NCI-H1694 treated with DMSO at 0.1 percent for 48 hours (cell line): Measurements from ENCODE around the gene ADGRV1.
"Not testable (repeated sequence)": the region's sequence is repeated elsewhere in the genome, so short reads cannot be mapped to it uniquely, and the experiment has no call there.

Experiments
- DNase-seq: peaks from one replicate; lab custom pipeline; 2025; lab: John Stamatoyannopoulos, UW

The ADGRV1 gene

GRCh38 chr5:91006713-91007112, 448.1 kb downstream of the ADGRV1 start:
- DNase-seq, result no peak

DNA sequence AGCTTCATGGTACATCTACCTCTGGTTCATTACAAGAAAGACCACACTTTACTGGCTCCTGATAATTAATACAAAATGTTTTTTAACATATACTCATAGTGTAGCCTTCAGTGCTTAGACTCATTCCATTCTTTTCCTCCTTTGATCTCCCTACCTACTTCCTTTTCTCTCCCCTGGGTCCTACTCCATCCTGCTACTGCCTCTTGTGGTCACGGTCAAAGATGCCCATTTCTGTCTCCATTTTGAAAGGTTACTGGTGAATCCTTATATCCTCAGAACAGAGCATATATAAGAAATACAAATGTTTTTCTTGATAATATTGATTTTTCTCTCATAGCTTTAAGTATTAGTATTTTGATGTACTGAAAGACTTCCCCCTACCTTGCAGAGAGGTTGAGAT, 448.7 kb downstream of the ADGRV1 start:
- DNase-seq, result no peak

- no peak for DNase-seq
Measured at GRCh38 chr5:91007780-91008402, 449.3 kb downstream of the ADGRV1 start.

DNA sequence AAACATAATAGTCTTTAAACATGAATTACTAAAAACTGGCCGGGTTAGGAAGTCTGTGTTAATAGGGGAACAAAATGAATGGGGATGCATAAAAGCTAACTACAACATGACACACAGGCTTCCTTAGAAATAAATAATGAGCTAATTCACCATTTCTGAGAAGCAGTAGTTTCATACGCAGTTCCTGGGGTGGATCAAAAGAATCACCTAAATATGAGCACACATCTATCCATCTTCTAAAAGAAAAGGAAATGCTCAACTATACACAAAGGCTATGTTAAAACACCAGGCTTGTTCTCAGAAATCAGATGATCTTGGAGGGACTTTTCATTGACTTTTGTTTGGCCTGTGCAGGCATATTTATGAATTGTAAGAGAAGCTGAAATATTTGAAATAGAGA, 451.5 kb downstream of the ADGRV1 start:
- no peak for DNase-seq

- no peak for DNase-seq
Measured at GRCh38 chr5:91011029-91011428, 452.4 kb downstream of the ADGRV1 start.

- not testable (repeated sequence) for DNase-seq
Measured at GRCh38 chr5:91012867-91013266, 454.3 kb downstream of the ADGRV1 start.

DNA sequence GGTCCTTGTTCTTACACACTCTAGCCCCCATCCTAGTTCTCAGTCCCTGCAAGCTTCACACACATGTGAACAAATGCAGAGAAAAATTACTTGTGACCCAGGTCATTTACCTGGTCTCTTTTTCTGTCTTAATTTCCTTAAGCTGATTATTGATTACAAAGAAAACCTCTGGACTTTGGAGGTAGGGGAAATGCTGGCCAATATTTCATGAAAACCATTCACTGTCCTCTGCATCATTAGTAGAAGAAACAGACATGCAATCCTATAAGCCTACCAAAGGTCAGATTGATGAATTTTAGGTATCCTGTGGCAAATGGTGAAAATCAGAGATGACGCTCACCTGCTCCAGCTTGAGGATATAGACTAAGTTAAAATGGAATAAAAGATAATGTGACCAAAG, 457.7 kb downstream of the ADGRV1 start:
- no peak for DNase-seq

GRCh38 chr5:91016954-91017700, 458.5 kb downstream of the ADGRV1 start:
- DNase-seq, result no peak

DNA sequence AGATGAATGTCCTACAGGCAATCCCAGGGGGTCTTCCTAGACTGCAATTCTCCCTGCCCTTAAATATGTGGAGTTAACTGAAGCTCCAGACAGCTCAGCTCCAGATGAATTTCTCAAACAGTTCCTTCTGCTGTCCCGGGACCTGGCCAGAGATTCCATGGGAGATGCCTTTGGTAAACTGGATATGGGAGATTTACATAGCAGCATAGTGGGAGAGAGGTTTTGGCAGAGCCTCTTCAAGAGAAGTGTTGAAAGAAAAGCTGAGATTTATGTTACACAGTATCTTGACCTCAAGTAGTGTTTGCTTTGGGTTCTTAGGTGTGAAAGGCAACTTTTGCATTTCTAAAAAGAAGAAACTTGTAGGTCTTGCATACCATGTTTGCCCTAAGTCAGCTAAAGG, 459.6 kb downstream of the ADGRV1 start:
- no peak for DNase-seq

DNA sequence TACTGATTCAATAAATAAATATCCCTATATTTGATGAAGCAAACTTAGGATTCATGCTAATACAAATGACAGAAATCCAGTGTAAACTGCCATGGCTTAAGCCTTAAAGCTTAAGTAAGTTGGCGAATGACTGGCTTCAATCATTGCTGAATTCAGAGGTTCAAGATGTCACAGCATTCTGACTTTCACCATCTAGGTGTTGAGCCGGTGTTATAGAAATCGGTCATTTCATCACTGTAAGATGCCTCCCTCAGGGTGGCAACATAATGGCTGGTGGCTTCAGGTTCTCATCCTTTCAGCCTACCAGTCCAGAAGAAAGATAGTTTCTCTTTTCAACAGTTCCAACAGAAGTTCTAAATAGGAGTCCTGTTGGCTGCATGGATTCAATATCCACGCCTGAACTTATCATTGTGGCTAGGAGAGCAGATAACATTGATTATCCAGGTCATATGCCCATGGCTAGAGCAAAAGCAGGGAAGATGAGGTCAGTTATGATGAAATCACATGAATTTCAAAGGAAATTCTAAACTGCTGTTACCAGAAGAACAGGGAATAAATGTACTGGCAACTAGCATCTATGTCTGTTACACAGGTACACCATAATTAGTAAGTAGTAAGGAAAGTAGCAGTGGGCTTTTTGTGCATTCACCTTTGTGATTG, 460.2 kb downstream of the ADGRV1 start:
- no peak for DNase-seq

DNA sequence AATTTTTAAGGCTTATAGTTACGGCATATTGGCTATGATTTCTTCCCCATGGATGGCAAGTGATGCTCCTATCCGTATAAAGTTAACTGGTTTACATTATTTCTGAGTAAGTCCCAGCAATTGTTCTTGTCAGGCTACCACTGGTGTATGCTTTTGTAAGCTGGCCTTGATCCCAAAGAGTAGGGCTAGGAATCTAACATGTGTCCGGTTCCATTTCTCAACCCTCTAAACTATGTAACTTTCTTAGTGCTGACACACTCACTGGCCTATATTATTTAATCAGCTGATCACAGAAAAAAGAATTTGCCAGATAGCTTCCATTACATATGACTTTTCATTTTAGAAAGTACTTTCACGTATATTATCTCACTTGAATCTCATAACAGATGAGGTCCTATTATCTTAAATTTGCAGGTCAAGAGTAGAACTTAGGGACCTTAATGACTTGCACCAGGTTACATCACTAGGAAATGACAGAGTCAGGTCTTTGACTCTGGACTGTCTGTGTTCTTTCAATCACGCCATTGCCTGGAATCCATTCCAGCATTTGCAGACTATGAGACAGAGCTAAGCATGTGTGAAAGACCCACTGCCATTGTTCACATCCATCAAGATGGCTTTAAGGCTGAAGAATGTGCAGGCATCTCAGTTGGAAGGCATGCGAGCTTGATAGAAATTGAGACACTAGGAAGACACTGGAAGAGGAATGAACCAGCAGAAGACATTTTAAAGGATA, 461.6 kb downstream of the ADGRV1 start:
- no peak for DNase-seq

GRCh38 chr5:91022518-91022917, 463.9 kb downstream of the ADGRV1 start:
- no peak for DNase-seq

- no peak for DNase-seq
Measured at GRCh38 chr5:91024206-91024605, 465.6 kb downstream of the ADGRV1 start.

DNA sequence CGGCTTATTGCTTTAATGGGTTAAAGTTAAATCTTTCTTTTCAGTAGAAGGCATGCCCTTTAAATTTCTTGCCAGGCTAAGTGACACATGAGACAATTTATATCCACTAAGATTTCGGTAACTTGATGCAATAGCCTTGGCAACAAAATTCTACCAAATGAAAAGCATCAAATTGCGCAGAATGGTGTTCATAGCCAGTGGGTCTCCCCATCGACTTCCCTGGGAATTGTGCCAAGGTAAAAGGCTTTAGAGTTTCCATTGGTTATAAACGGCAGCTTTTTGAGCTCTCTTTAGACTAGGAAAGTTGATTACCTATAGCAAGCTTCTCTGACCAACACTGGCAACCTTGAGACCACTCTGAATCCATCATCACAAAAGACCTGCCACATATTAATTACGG, 466.1 kb downstream of the ADGRV1 start:
- DNase-seq, result no peak

DNA sequence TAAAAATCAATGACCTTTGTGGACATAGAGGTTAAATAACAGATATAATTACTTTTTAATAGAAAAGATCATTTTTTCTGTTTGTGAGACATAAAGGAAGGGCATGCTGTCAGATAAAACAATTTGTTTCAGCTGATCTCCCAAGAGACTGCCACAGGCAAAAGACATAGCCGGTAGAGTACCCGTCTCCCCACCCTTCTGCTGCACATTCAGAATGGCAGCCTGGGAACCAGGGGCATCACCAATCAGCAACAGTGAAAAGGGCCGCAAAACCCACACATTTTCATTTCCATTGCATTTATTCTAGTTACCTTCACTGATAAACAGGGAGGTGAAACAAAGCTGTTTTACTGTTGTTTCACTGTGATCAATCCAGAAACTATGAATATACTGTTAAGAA, 466.9 kb downstream of the ADGRV1 start:
- DNase-seq, result no peak

- no peak for DNase-seq
Measured at GRCh38 chr5:91025956-91026355, 467.4 kb downstream of the ADGRV1 start.

DNA sequence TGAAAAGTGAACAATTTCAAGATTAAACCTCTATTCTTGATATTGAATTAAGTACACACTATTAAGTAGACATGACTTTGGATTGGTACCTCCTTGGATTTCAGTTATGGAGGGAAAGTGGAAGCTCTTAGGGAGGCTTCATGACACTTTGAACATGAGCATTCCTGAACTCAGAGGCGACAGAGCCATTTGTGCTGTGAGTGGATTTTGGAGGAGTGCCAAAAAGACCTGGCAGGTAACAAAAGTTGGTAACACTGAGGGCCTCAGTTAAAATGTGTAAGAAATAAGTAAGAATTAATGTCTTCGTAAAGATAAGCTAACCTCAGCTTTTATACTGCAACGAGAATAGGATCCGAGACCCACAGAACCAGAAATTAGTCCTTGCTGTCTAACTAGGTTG, 467.9 kb downstream of the ADGRV1 start:
- DNase-seq, result no peak

DNA sequence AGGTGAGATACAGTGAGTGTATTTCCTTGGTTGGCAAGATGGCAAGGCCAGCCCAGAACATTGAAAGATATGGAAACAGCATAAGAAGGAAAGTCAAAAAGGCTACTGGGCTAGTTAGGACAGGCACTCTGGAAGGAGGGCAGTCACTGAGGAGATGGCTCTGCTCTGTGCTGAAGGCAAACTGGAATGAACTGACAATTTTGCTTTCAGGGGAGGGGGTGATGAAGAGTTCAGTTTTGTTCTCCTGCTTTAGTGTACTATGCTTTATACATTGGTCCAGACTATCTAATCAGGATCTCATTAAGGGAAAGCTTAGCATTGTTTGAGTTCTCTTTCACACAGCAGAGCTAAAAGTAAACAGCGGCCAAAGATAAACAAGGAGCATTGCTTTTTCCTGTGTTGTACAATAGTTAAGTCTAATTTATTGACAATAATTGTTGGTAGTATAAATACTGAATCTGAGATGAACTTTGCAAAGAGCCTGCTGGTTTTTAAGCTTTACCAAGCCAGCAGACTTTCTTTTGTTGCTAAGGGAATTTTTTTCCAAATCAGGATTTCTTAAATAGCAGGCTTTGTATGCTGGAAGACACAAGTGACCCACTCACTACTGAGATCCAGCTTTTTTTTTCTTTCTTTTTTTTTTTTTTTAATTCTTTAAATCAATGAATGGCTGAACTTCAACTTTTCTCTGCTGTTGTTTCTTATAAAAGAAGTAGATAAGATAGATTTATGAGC, 469.0 kb downstream of the ADGRV1 start:
- no peak for DNase-seq

DNA sequence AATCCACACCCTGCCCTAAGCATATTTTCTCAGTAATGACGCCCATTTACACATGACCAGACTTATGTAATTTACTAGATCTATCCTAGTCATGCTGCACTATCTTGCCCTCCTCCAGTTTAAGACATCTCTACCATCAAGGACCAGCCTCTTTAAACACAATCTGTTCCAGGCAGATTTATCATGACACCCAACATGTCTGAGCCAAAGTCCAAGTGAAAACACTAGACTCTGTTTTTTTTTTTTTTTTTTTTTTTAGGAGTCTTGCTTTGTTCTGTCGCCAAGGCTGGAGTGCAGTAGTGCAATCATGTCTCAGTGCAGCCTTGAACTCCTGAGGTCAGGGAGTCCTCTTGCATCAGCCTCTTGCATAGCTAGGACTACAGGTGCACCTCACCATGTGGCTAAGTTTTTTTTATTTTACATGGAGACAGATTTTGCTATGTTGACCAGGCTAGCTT, 469.9 kb downstream of the ADGRV1 start:
- DNase-seq, result no peak

GRCh38 chr5:91030521-91031401, 472.2 kb downstream of the ADGRV1 start:
- DNase-seq, result no peak

DNA sequence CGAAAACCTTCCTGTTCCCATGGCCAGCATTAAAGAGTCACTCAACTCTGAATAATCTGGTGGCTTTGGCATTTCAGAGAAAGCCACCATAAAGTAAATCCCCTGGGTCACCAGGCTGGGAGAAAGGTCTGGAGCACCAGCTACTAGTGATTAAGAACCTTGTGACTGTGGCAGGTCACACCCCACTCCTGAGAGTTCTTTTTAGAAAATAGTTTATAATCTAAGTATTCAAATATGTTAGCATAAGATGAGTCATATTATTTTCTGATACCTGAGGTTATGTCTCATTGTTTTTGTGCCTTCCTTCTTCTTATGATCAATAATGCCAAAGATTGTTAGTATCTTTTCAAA, 472.8 kb downstream of the ADGRV1 start:
- DNase-seq, result no peak
